IMR-90 (cell line): Measurements from ENCODE around the gene PTEN. TPM values are rescaled to one million over a fixed set of nuclear protein-coding genes. Genes with fewer than 3 reads are reported as not detected.

ENCODE experiments used
- ATAC-seq: fragments of 200-7000 bp; cut with Tn5 transposase; 2 replicates; pipeline ENCODE4 v1.9.1; 2020; ENCODE audit warnings: low read depth, mild to moderate bottlenecking, moderate library complexity
- BruUV-seq: library from RNA; stranded (reverse); fragments of 400-500 nt; replicated peaks from 2 replicates; lab custom pipeline; 2021; lab: Mats Ljungman, UMichigan
- CTCF ChIA-PET: fragments of 300-600 bp; formaldehyde crosslinking; extraction: SDS; loops from one replicate; lab custom pipeline; 2021; ENCODE audit warnings: antibody characterized with exemption; lab: Yijun Ruan, JAX
- POLR2A ChIA-PET: fragments of 300-600 bp; sonication (Branson Sonifier 250); formaldehyde crosslinking; loops from one replicate; lab custom pipeline; 2022; ENCODE audit warnings: antibody characterized with exemption; ENCODE audit not compliant: unreplicated experiment; lab: Charles Lee
- DNase-seq: peaks from one replicate; pipeline ENCODE4 v3.0.0; 2013
- H2AFZ ChIP-seq: replicated peaks from 2 replicates; pipeline ENCODE3; 2013; ENCODE audit warnings: low read length, mild to moderate bottlenecking; ENCODE audit not compliant: poor library complexity
- H2AK5ac ChIP-seq: 2 replicates; pipeline ENCODE4 v1.6.1; 2013; ENCODE audit warnings: low read depth, low read length, inconsistent platforms
- H2AK9ac ChIP-seq: replicated peaks from 2 replicates; pipeline ENCODE3; 2013; ENCODE audit warnings: mild to moderate bottlenecking, low read depth, low read length, moderate library complexity; ENCODE audit not compliant: poor library complexity
- H2BK120ac ChIP-seq: 2 replicates; pipeline ENCODE4 v1.6.1; 2013; ENCODE audit warnings: low read depth, low read length, inconsistent platforms
- H2BK15ac ChIP-seq: 3 replicates; pipeline ENCODE4 v1.6.1; 2013; ENCODE audit warnings: low read depth, low read length, inconsistent platforms
- H2BK20ac ChIP-seq: 2 replicates; pipeline ENCODE4 v1.6.1; 2013; ENCODE audit warnings: low read depth, mild to moderate bottlenecking, inconsistent platforms, low read length, moderate library complexity
- H2BK5ac ChIP-seq: 2 replicates; pipeline ENCODE4 v1.6.1; 2013; ENCODE audit warnings: mild to moderate bottlenecking, low read depth, low read length, inconsistent platforms; ENCODE audit not compliant: poor library complexity, severe bottlenecking
- H3K14ac ChIP-seq: replicated peaks from 2 replicates; pipeline ENCODE4 v1.6.1; 2013; ENCODE audit warnings: low read depth, low read length, inconsistent platforms
- H3K18ac ChIP-seq: 2 replicates; pipeline ENCODE4 v1.6.1; 2013; ENCODE audit warnings: low read depth, low read length, control low read depth
- H3K23ac ChIP-seq: 2 replicates; pipeline ENCODE4 v1.6.1; 2013; ENCODE audit warnings: low read depth, low read length, inconsistent platforms
- H3K27ac ChIP-seq: 2 replicates; pipeline ENCODE4 v1.5.1; 2013; ENCODE audit warnings: mild to moderate bottlenecking, control low read depth, low read length; ENCODE audit not compliant: insufficient read depth
- H3K27me3 ChIP-seq: 2 replicates; pipeline ENCODE4 v1.6.1; 2013; ENCODE audit warnings: low read length; ENCODE audit not compliant: control insufficient read depth, insufficient read depth
- H3K36me3 ChIP-seq: 2 replicates; pipeline ENCODE4 v1.6.1; 2013; ENCODE audit warnings: low read length, mixed read lengths; ENCODE audit not compliant: control insufficient read depth, insufficient read depth
- H3K4ac ChIP-seq: 2 replicates; pipeline ENCODE4 v1.6.1; 2013; ENCODE audit warnings: low read depth, low read length, inconsistent platforms
- H3K4me1 ChIP-seq: 2 replicates; pipeline ENCODE4 v1.6.1; 2013; ENCODE audit warnings: low read length, mixed read lengths; ENCODE audit not compliant: control insufficient read depth, insufficient read depth
- H3K4me2 ChIP-seq: 2 replicates; pipeline ENCODE4 v1.6.1; 2013; ENCODE audit warnings: low read depth, mild to moderate bottlenecking, control low read depth, low read length, moderate library complexity
- H3K4me3 ChIP-seq: 2 replicates; pipeline ENCODE4 v1.5.1; 2013; ENCODE audit warnings: low read depth, mild to moderate bottlenecking, control low read depth, low read length, moderate library complexity; ENCODE audit not compliant: insufficient read depth
- H3K56ac ChIP-seq: 2 replicates; pipeline ENCODE4 v1.6.1; 2013; ENCODE audit warnings: low read length, inconsistent platforms; ENCODE audit not compliant: insufficient read depth; ENCODE audit errors: extremely low read depth
- H3K79me1 ChIP-seq, 2 experiments: 2 replicates each; pipeline ENCODE4 v1.6.1; 2013; ENCODE audit warnings: low read length in 2 of 2, inconsistent platforms in 1 of 2, low read depth in 1 of 2
- H3K9ac ChIP-seq: 2 replicates; pipeline ENCODE4 v1.6.1; 2013; ENCODE audit warnings: low read depth, low read length, control low read depth
- H3K9me1 ChIP-seq: 2 replicates; pipeline ENCODE4 v1.6.1; 2013; ENCODE audit warnings: low read length, inconsistent platforms; ENCODE audit not compliant: insufficient read depth
- H3K9me3 ChIP-seq: 2 replicates; pipeline ENCODE4 v1.6.1; 2013; ENCODE audit warnings: low read length; ENCODE audit not compliant: control insufficient read depth, insufficient read depth
- H4K20me1 ChIP-seq: 2 replicates; pipeline ENCODE4 v1.6.1; 2013; ENCODE audit warnings: low read length, inconsistent platforms; ENCODE audit not compliant: insufficient read depth
- H4K5ac ChIP-seq: 2 replicates; pipeline ENCODE4 v1.6.1; 2013; ENCODE audit warnings: mild to moderate bottlenecking, low read depth, low read length, control low read depth
- H4K8ac ChIP-seq, 2 experiments: 2 replicates each; pipeline ENCODE4 v1.6.1; 2013; ENCODE audit warnings: low read depth in 2 of 2, low read length in 2 of 2, control low read depth in 1 of 2, inconsistent platforms in 1 of 2
- H4K91ac ChIP-seq: 2 replicates; pipeline ENCODE4 v1.6.1; 2013; ENCODE audit warnings: low read depth, low read length, inconsistent platforms; ENCODE audit not compliant: insufficient read depth
- CEBPB ChIP-seq: IDR thresholded peaks from 2 replicates; pipeline ENCODE4 v1.6.1; 2012; ENCODE audit warnings: low read depth, low read length, improper control_type of control experiment
- FOS ChIP-seq: fragments of 150-350 bp; IDR thresholded peaks from 2 replicates; pipeline ENCODE4 v1.6.1; 2016; ENCODE audit warnings: low read depth, low read length
- WGBS, 2 experiments: methylation state at CpG; one replicate each; pipeline versions ENCODE4 v1.1.5 to v1.1.7; 2013; ENCODE audit warnings: missing lambda C conversion rate in 2 of 2; ENCODE audit not compliant: insufficient read length in 1 of 2; ENCODE audit errors: extremely low coverage in 2 of 2; 5-methylcytosine and 5-hydroxymethylcytosine counted together
- dilution Hi-C: fragments of 300-500 bp; cut with HindIII; formaldehyde crosslinking; loops from one replicate; pipeline ENCODE4 v1.14.3; 2018; ENCODE audit warnings: low sequenced_read_pairs; ENCODE audit not compliant: unreplicated experiment
- in situ Hi-C: fragments of 300-500 bp; cut with MboI; formaldehyde crosslinking; loops from 3 replicates; pipeline ENCODE4 v1.14.3; 2019; ENCODE audit warnings: low sequenced_read_pairs, inconsistent platforms, mixed read lengths
- intact Hi-C: fragments of 100-400 bp; cut with micrococcal nuclease; formaldehyde crosslinking; loops from 2 replicates; pipeline ENCODE4 v1.10.0; 2022
- polyA plus RNA-seq, 3 experiments: library from polyadenylated mRNA; depleted of rRNA; stranded (reverse); fragments of >200 nt; gene quantifications; 2 replicates each; pipeline ENCODE4 v1.2.3, GENCODE V29; 2012; ENCODE audit warnings: low replicate concordance in 1 of 3
- total RNA-seq: library from RNA; depleted of rRNA; stranded (reverse); fragments of >200 nt; gene quantifications from 2 replicates; pipeline ENCODE4 v1.2.3, GENCODE V29; 2012

PTEN gene
- total and polyA plus RNA-seq, 2 of the 4 experiments (the other 2 are of a cell fraction): 12.0 to 38.9 TPM

DNA sequence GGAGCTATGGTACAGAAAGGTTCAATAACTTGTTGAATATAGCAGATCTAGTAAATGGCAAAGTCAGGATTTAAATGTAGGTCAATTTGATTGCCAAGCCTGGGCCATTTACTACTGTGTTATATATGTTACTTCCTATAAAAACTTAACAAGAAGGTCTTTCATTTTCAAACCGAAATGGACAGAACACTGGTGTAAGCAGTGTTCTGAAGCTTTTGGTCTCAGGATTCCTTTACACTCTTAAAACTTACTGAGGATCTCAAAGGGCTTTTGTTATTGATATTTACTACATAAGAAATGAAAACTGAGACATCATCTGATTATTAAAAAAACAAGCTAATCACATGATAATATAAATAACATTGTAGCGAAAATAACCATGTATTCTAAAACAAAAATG lies 114.7 kb downstream of the PTEN start:
- Histone ChIP-seq H3K4me3 (no peak overlapping the region), H4K8ac (no peak overlapping the region), H3K56ac (no peak overlapping the region), H2BK5ac (peak overlapping the region; percentile 4), H4K5ac (no peak overlapping the region), H2AFZ (no peak overlapping the region), H3K79me1 (no peaks in the 10 kb centered on the region), H3K4me2 (no peak overlapping the region), H3K9me1 (no peaks in the 10 kb centered on the region), H2BK120ac (no peak overlapping the region), H4K20me1 (no peaks in the 10 kb centered on the region), H3K23ac (no peak overlapping the region), H3K9me3 (no peaks in the 10 kb centered on the region), H3K4me1 (peaks cover 3% of the 10 kb centered on the region; the same call in 1 of the 2 replicates), H3K9ac (no peak overlapping the region), H2AK9ac (no peak overlapping the region), H2BK15ac (no peak overlapping the region), H2BK20ac (no peak overlapping the region), H3K18ac (no peak overlapping the region), H3K27ac (no peak overlapping the region), H3K14ac (no peak overlapping the region), H3K36me3 (no peaks in the 10 kb centered on the region), H4K91ac (no peak overlapping the region), H3K27me3 (no peaks in the 10 kb centered on the region; the same call in 1 of the 2 replicates), H3K4ac (no peak overlapping the region), H2AK5ac (no peak overlapping the region)
- no peak for TF ChIP-seq FOS
- TF ChIP-seq CEBPB: no peak
- in situ Hi-C loops: no loop called here
- ChIA-PET POLR2A (interaction anchor here (0.7 kb wide), 1 partner anchor 55 kb away, joined by 3 read pairs; no protein-coding TSS in a partner anchor), CTCF (no interaction called here)
- no peak for ATAC-seq
- BruUV-seq: no TSS peak
- dilution Hi-C loops: no loop called here
- DNase-seq: no peak
- WGBS, 2 experiments: no CpG with 5 or more reads among the region's 2 CpGs
- intact Hi-C loops: loop anchor here (10.0 kb wide), 2 partner anchors 407 to 577 kb away; no protein-coding TSS in a partner anchor
